CD4-positive, alpha-beta T cell (primary cell): Measurements from ENCODE around the gene TMEM38B. TPM values are rescaled to one million over a fixed set of nuclear protein-coding genes. Genes with fewer than 3 reads are reported as not detected.

Experiments
- ATAC-seq: fragments of 200-7000 bp; cut with Tn5 transposase; one replicate; pipeline ENCODE4 v1.10.0; 2022; ENCODE audit warnings: mild to moderate bottlenecking; ENCODE audit not compliant: poor library complexity
- CTCF ChIA-PET: fragments of 350-600 bp; sonication (Branson Sonifier 250); formaldehyde crosslinking; loops from one replicate; lab custom pipeline; 2021; ENCODE audit warnings: antibody characterized with exemption, inconsistent platforms; lab: Charles Lee
- POLR2A ChIA-PET: fragments of 350-600 bp; sonication (Branson Sonifier 250); formaldehyde crosslinking; loops from one replicate; lab custom pipeline; 2021; ENCODE audit warnings: antibody characterized with exemption, inconsistent platforms; lab: Charles Lee
- DNase-seq, 14 experiments: peaks; one replicate each; pipeline ENCODE4 v3.0.0-alpha.2; 2013 to 2020; ENCODE audit warnings: mixed read lengths in 2 of 14
- H3K27ac ChIP-seq, 2 donors: one replicate each; pipeline versions ENCODE4 v1.5.1 to v1.7.0; 2013; ENCODE audit warnings: low read length in 2 of 2, low read depth in 1 of 2, mild to moderate bottlenecking in 1 of 2
- H3K27me3 ChIP-seq, 2 experiments: 1 replicate in 1 of 2; 2 replicates in 1 of 2; pipeline versions ENCODE4 v1.6.1 to v1.7.0; 2013; ENCODE audit warnings: low read length in 2 of 2, control low read depth in 1 of 2, mild to moderate bottlenecking in 1 of 2, moderate library complexity in 1 of 2; ENCODE audit not compliant: insufficient read depth in 2 of 2, control insufficient read depth in 1 of 2
- H3K36me3 ChIP-seq: one replicate; pipeline ENCODE4 v1.6.1; 2013; ENCODE audit warnings: low read length, control low read depth; ENCODE audit not compliant: insufficient read depth
- H3K4me1 ChIP-seq: one replicate; pipeline ENCODE4 v1.6.1; 2013; ENCODE audit warnings: low read length, control low read depth; ENCODE audit not compliant: insufficient read depth
- H3K4me3 ChIP-seq: one replicate; pipeline ENCODE4 v1.5.1; 2013; ENCODE audit warnings: mild to moderate bottlenecking, low read length, moderate library complexity
- H3K9me3 ChIP-seq, 2 experiments: 1 replicate in 1 of 2; 2 replicates in 1 of 2; pipeline versions ENCODE4 v1.6.1 to v1.7.0; 2013; ENCODE audit warnings: low read length in 2 of 2, mild to moderate bottlenecking in 2 of 2, control low read depth in 1 of 2, moderate library complexity in 1 of 2; ENCODE audit not compliant: control insufficient read depth in 1 of 2, insufficient read depth in 1 of 2
- H3K27ac Mint-ChIP-seq: one replicate; pipeline ENCODE4 v1.8.0; 2020; ENCODE audit warnings: mixed read lengths
- H3K27me3 Mint-ChIP-seq: one replicate; pipeline ENCODE4 v1.8.0; 2021; ENCODE audit warnings: mixed read lengths
- H3K36me3 Mint-ChIP-seq: one replicate; pipeline ENCODE4 v1.8.0; 2021; ENCODE audit warnings: low read depth, mixed read lengths
- H3K4me1 Mint-ChIP-seq: one replicate; pipeline ENCODE4 v1.8.0; 2021; ENCODE audit warnings: low read depth, mixed read lengths
- H3K4me3 Mint-ChIP-seq: one replicate; pipeline ENCODE4 v1.8.0; 2020; ENCODE audit warnings: mild to moderate bottlenecking, mixed read lengths
- H3K9me3 Mint-ChIP-seq: one replicate; pipeline ENCODE4 v1.8.0; 2020; ENCODE audit warnings: mixed read lengths
- CTCF ChIP-seq: fragments of 200-600 bp; IDR thresholded peaks from one replicate; pipeline ENCODE4 v1.8.0; 2022; ENCODE audit warnings: antibody characterized with exemption, mild to moderate bottlenecking
- intact Hi-C, 2 experiments: fragments of 100-400 bp; cut with DNase I in 1 of 2; cut with micrococcal nuclease in 1 of 2; formaldehyde crosslinking; loops; one replicate each; pipeline versions ENCODE4 v1.15.1 to v1.9.0; 2023 to 2025; cut with DNase I, micrococcal nuclease
- total RNA-seq, 174 experiments: library from RNA in 2 of 174; stranded (reverse) in 2 of 174; gene quantifications; one replicate each; pipeline ENCODE4 v1.2.3 and lab custom pipeline; 2021 to 2026

TMEM38B gene
- total RNA-seq, 2 experiments from 2014 or later: 12.9 to 13.9 TPM

DNA sequence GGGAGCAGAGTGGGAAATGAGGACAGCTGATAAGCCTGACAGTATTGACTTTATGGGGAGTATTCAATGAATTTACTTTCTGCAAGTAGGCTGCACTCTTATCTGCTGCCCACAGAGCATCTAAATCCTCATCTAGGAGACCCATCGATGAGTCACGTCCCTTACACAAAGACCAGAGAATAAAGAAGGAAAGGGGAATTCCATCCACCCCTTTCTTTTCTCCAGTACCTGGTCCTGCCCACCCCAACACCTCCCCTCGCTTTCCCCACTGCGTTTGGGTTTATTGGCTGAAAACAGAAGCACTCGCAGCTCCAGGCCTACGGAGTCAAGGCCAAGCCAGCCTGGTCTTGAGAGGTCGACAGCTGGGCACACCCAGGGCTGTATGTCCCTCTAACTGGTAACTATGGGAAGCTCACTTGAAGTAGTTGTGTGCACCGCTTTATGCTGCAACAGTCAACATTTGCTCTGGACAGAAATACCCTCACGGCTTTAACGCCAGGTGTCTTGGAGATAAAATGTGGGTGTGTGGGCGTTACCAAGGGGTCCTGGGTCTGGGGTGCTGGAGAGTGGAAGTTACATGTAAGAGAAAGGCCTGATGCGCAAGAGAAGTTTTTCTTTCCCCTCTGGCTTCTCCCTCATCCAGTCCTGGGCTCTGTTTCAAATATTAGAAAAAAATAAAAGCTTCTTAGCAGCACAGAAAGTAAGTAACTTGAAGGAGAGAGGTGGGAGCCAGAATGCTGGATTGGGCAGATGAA lies 46.6 kb upstream of the TMEM38B start:
- no peaks in the 10 kb centered on the region for H3K4me1 ChIP-seq
- ChIA-PET POLR2A (no interaction called here), CTCF (no interaction called here)
- no peak overlapping the region for H3K4me3 ChIP-seq
- no peak for DNase-seq
- H3K27ac ChIP-seq: no peak overlapping the region
- H3K9me3 ChIP-seq: no peaks in the 10 kb centered on the region
- Mint-ChIP-seq H3K9me3 (no peaks in the 10 kb centered on the region), H3K36me3 (no peaks in the 10 kb centered on the region), H3K4me1 (no peaks in the 10 kb centered on the region), H3K4me3 (no peak overlapping the region), H3K27me3 (no peaks in the 10 kb centered on the region), H3K27ac (no peak overlapping the region)
- no peak for ATAC-seq
- intact Hi-C loops: no loop called here
- H3K27me3 ChIP-seq: no peaks in the 10 kb centered on the region
- TF ChIP-seq CTCF: no peak
- H3K36me3 ChIP-seq: no peaks in the 10 kb centered on the region

GRCh38 chr9:105651806-105652205 lies 42.5 kb upstream of the TMEM38B start:
- intact Hi-C loops: no loop called here
- peaks cover 12% of the 10 kb centered on the region for H3K4me1 Mint-ChIP-seq
- Histone ChIP-seq H3K36me3 (no peaks in the 10 kb centered on the region), H3K27me3 (peaks cover 10% of the 10 kb centered on the region in 2 experiments), H3K4me1 (peaks cover 10% of the 10 kb centered on the region), H3K9me3 (no peaks in the 10 kb centered on the region), H3K27ac (no peak overlapping the region), H3K4me3 (no peak overlapping the region)
- no peaks in the 10 kb centered on the region for H3K9me3 Mint-ChIP-seq
- no peak overlapping the region for H3K4me3 Mint-ChIP-seq
- no peak overlapping the region for H3K27ac Mint-ChIP-seq
- H3K27me3 Mint-ChIP-seq: peaks cover 17% of the 10 kb centered on the region
- CTCF ChIA-PET: no interaction called here
- no peaks in the 10 kb centered on the region for H3K36me3 Mint-ChIP-seq
- POLR2A ChIA-PET: no interaction called here
- no peak for TF ChIP-seq CTCF
- no peak for DNase-seq
- ATAC-seq: no peak

DNA sequence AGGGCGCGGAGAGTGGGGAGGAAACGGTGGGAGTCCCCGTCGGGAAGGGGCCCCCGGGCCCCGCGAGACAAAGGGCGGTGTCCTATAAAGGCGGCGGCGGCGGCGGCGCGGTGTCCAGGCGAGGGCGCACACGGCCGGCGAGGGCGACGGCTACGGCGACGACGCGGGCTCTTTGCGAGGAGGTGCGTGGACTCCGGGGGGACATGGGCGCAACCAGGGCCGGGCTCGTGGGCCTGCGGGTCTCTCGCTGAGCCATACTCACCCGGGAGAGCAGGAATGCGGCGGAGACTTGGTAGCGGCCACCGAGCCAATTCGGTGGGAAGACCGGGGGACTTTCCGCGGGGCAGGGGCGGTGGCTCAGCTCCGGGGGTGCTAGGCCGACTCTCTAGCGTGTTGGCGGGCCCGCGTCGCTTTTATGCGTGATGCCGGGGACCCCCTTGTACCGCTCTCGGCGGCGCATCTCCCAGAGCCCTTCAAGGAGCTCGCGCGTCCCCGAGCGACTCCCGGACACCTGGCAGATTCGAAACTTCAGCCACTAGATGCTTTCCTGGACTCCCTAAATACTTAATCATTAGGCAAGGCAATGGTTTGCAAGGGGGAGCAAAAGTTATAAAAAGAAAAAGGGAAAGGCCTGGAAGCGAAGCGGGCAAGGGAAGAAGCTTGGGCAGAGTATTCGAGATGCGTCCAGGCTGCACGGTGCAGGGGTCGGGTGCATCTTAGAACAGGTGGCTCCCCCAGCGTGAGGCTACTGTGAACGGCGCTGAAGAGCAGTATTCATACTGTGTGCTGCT lies 38.0 kb upstream of the TMEM38B start:
- intact Hi-C loops: no loop called here
- ChIA-PET CTCF (no interaction called here), POLR2A (no interaction called here)
- Mint-ChIP-seq H3K9me3 (no peaks in the 10 kb centered on the region), H3K4me1 (peaks cover 16% of the 10 kb centered on the region), H3K27ac (no peak overlapping the region), H3K36me3 (no peaks in the 10 kb centered on the region), H3K4me3 (peak overlapping the region; percentile 83), H3K27me3 (peaks cover 50% of the 10 kb centered on the region)
- peak; percentile 54 for ATAC-seq
- Histone ChIP-seq H3K36me3 (no peaks in the 10 kb centered on the region), H3K4me1 (peaks cover 10% of the 10 kb centered on the region), H3K27me3 (peaks cover 28 to 31% of the 10 kb centered on the region in 2 experiments), H3K9me3 (no peaks in the 10 kb centered on the region), H3K4me3 (peak overlapping the region; percentile 44), H3K27ac (no peak overlapping the region)
- peak in 7 of 14 experiments; percentile 1 to 37 (median 13) for DNase-seq
- TF ChIP-seq CTCF: no peak
